Type B pancreatic cell (in vitro differentiated cells): ENCODE measurements around the gene ECI1. TPM values are rescaled to one million over a fixed set of nuclear protein-coding genes. Genes with fewer than 3 reads are reported as not detected.

Experiments used
- DNase-seq: peaks from one replicate; pipeline ENCODE4 v3.0.0; 2021; ENCODE audit warnings: mixed read lengths; ENCODE audit not compliant: unreplicated experiment; ENCODE audit errors: extremely low spot score
- H3K27ac Mint-ChIP-seq: 2 replicates; pipeline ENCODE4 v1.8.0; 2021; ENCODE audit warnings: mild to moderate bottlenecking, mixed read lengths
- H3K27me3 Mint-ChIP-seq: 2 replicates; pipeline ENCODE4 v1.8.0; 2021; ENCODE audit warnings: mixed read lengths
- H3K36me3 Mint-ChIP-seq: 2 replicates; pipeline ENCODE4 v1.8.0; 2021; ENCODE audit warnings: mixed read lengths
- H3K4me1 Mint-ChIP-seq: one replicate; pipeline ENCODE4 v1.8.0; 2021; ENCODE audit warnings: mixed read lengths; ENCODE audit not compliant: unreplicated experiment
- H3K4me3 Mint-ChIP-seq: 2 replicates; pipeline ENCODE4 v1.8.0; 2021; ENCODE audit warnings: mild to moderate bottlenecking, mixed read lengths
- H3K9me3 Mint-ChIP-seq: 2 replicates; pipeline ENCODE4 v1.8.0; 2021; ENCODE audit warnings: mixed read lengths
- CTCF ChIP-seq: fragments of 200-600 bp; sonication (generic); conservative IDR thresholded peaks from 2 replicates; pipeline ENCODE4 v1.5.0; 2021; ENCODE audit warnings: antibody characterized with exemption, mild to moderate bottlenecking
- total RNA-seq: library from RNA; stranded (reverse); gene quantifications from 2 replicates; pipeline ENCODE4 v1.2.1, GENCODE V29; 2021; ENCODE audit warnings: low replicate concordance

ECI1 gene
- total RNA-seq, 1 donor from 2014 or later, result 72.7 TPM

DNA sequence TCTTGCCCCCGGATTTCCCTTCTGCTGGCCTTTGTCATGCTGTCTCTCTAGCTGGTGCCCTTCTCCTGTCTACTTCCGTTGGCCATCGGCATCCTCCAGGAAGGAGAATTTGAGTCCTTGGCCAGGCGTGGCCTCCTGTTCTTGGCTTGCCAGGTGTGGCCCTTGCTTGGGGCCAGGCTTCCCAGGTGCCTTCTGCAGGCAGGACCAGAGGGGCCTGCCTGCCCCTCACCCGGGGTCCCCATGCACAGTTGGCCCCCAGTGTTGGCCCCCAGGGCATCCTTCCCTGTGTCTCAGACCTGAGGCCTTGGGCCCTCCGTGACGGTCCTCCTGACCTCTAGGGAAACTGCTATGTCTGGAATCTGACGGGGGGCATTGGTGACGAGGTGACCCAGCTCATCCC, 43.5 kb downstream of the ECI1 start:
- H3K27ac Mint-ChIP-seq, result no peak overlapping the region

DNA sequence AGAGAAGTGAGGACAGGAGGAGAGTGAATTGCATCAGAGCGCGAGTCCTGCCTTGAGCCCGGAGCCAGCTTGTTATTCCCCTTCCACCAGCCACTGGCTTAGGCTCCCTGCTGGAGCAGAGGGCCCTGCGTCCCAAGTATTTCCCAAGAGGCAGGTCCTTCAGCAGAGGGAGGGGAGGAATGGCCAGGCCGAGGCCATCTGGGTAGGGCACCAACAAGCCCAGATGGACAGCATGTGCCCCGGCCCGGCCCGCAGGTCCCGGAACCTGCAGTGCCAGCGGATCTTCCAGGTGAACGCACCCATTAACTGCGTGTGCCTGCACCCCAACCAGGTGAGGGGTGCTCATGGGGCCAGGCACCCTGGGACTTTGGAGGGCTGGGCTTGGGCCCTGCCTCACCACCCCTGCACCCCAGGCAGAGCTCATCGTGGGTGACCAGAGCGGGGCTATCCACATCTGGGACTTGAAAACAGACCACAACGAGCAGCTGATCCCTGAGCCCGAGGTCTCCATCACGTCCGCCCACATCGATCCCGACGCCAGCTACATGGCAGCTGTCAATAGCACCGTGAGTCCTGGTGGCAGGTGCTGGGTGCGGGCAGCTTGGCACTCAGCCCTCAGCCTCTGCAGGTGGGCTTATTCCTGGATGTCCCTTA, 44.5 kb downstream of the ECI1 start:
- Mint-ChIP-seq H3K4me3 (peak overlapping the region; percentile 85), H3K9me3 (no peaks in the 10 kb centered on the region), H3K27me3 (peaks cover 6% of the 10 kb centered on the region), H3K36me3 (peaks cover 4% of the 10 kb centered on the region), H3K27ac (peak overlapping the region; percentile 78), H3K4me1 (peaks cover 17% of the 10 kb centered on the region)
- no peak for TF ChIP-seq CTCF
- DNase-seq, result no peak

More for the DNA sequence above, 43.5 kb downstream of the ECI1 start:
- H3K9me3 Mint-ChIP-seq, result no peaks in the 10 kb centered on the region
- no peak for TF ChIP-seq CTCF
- DNase-seq, result no peak
- no peaks in the 10 kb centered on the region for H3K27me3 Mint-ChIP-seq
- H3K4me3 Mint-ChIP-seq, result peak overlapping the region; percentile 74
- H3K36me3 Mint-ChIP-seq, result peaks cover 4% of the 10 kb centered on the region
- H3K4me1 Mint-ChIP-seq, result peaks cover 21% of the 10 kb centered on the region

DNA sequence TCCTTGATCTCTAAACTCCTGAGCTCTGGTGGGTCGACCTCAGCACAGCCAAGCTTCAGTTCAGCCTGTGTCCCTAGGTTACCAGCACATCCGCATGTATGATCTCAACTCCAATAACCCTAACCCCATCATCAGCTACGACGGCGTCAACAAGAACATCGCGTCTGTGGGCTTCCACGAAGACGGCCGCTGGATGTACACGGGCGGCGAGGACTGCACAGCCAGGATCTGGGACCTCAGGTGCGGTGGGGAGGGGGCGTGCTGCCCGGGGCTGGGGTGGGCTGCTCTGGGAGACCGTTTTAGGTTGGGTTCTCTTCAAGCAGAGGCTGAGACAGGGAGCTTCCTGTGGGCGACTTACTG, 45.0 kb downstream of the ECI1 start:
- TF ChIP-seq CTCF, result no peak
- no peak for DNase-seq
- Mint-ChIP-seq H3K9me3 (no peaks in the 10 kb centered on the region), H3K36me3 (peaks cover 4% of the 10 kb centered on the region), H3K27me3 (peaks cover 7% of the 10 kb centered on the region), H3K4me1 (peaks cover 14% of the 10 kb centered on the region), H3K27ac (peak overlapping the region; percentile 76), H3K4me3 (peak overlapping the region; percentile 85)

DNA sequence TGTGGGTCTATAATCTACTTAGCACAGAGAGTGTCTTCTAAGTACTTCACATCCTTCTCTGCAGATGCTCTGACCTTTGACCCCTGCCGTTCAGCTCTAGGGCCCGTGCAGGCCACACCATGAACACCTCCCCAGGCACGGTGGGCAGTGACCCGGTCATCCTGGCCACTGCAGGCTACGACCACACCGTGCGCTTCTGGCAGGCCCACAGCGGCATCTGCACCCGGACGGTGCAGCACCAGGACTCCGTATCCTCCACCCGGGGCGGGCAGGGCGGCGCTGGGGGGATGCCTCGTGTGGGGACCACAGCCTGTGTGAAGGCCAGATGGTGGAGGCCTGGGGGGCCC, 45.4 kb downstream of the ECI1 start:
- Mint-ChIP-seq H3K9me3 (no peaks in the 10 kb centered on the region), H3K36me3 (peaks cover 4% of the 10 kb centered on the region), H3K27ac (peak overlapping the region; percentile 76), H3K27me3 (peaks cover 7% of the 10 kb centered on the region), H3K4me3 (peak overlapping the region; percentile 85), H3K4me1 (peaks cover 14% of the 10 kb centered on the region)
- peak; percentile 6 for TF ChIP-seq CTCF
- DNase-seq, result no peak

DNA sequence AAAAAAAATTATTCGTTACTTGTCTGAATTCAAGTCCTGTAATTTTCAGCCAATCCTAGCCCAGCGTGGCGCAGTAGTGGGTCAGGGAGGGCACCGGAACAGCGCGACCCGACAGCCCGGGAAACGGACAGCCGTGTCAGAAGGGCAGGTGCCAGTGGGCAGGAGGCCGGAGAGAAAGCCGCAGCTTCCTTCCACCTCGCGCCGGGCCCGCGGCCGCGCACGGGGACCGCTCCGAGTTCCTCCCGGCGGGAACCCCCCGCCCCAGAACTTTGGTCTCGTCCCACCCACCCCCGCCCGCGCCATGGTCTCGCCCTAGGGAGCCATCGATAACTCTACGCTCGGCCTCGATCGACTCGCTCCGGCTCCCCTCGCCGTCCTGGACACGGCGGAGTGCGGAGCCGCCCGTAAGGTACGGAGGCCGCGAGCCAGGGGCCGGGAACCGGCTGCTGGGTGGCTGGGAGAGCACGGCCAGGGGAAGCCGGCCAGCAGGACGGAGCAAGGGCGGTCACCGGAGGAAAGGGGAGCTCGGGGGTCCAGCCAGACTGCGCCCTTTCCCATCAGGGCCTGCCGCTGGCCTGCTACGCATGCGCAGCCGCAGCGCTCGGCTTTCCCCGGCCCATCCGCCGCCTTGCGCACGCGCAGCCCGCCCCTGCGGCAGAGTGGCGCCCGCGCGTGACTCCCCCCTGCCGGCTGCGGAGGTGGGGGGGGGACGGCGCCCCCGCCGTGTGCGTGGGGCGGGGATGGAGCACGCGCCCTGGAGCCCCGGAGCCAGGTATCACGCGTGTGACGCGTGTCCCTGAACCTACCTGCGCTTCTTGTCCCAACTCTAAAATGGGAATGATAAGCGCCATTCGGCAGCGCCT, 46.1 kb downstream of the ECI1 start, which contains the start of gene MLST8:
Gene MLST8 (plus strand): TSS at position 351 of the 863 bp plus-strand sequence. CDS start 632 bp downstream, outside the sequence.
- H3K4me1 Mint-ChIP-seq, result peaks cover 14% of the 10 kb centered on the region
- peak; percentile 45 for TF ChIP-seq CTCF
- no peaks in the 10 kb centered on the region for H3K9me3 Mint-ChIP-seq
- peaks cover 4% of the 10 kb centered on the region for H3K36me3 Mint-ChIP-seq
- peak within 1 kb of the TSS; percentile 76 for H3K27ac Mint-ChIP-seq
- peak; percentile 94 for DNase-seq
- H3K27me3 Mint-ChIP-seq, result peaks cover 11% of the 10 kb centered on the region
- peak within 1 kb of the TSS; percentile 85 for H3K4me3 Mint-ChIP-seq
